ENCODE data around the gene GBP4. TPM values are rescaled to one million over a fixed set of nuclear protein-coding genes. Genes with fewer than 3 reads are reported as not detected.

Gene GBP4
- total and polyA plus RNA-seq, 8 donors = 12.9 to 30.3 (median 19.5) TPM

GRCh38 chr1:89190017-89190416 lies 8.7 kb downstream of the GBP4 start:
- TF ChIP-seq CTCF (IDR thresholded peaks at IDR 0.05) = no peak
- DNase-seq (no peak), ATAC-seq (no peak)
- H3K4me1 ChIP-seq = no peaks in the 10 kb centered on the region
- intact Hi-C loops (cut with DNase I) = no loop called here
- H3K27ac ChIP-seq = no peak overlapping the region
- no peak overlapping the region for H3K4me3 ChIP-seq
- H3K27me3 ChIP-seq = no peaks in the 10 kb centered on the region
- no peaks in the 10 kb centered on the region for H3K9me3 ChIP-seq
- H3K36me3 ChIP-seq = peaks cover 0 to 50% of the 10 kb centered on the region in 2 donors

- DNase-seq (no peak), ATAC-seq (no peak)
- Histone ChIP-seq H3K4me1 (no peaks in the 10 kb centered on the region), H3K27me3 (no peaks in the 10 kb centered on the region), H3K9me3 (peaks cover 0 to 5% of the 10 kb centered on the region in 2 donors), H3K4me3 (no peak overlapping the region), H3K27ac (no peak overlapping the region), H3K36me3 (peaks cover 0 to 15% of the 10 kb centered on the region in 2 donors)
- TF ChIP-seq CTCF (IDR thresholded peaks at IDR 0.05) = no peak
- intact Hi-C loops (cut with DNase I) = no loop called here
Measured at GRCh38 chr1:89179343-89179742, 19.4 kb downstream of the GBP4 start.

GRCh38 chr1:89176971-89177370 lies 21.8 kb downstream of the GBP4 start:
- Histone ChIP-seq H3K36me3 (no peaks in the 10 kb centered on the region), H3K4me1 (no peaks in the 10 kb centered on the region), H3K27me3 (no peaks in the 10 kb centered on the region), H3K4me3 (no peak overlapping the region), H3K9me3 (no peaks in the 10 kb centered on the region), H3K27ac (no peak overlapping the region)
- no peak for TF ChIP-seq CTCF (IDR thresholded peaks at IDR 0.05)
- ATAC-seq = no peak
- DNase-seq = no peak
- intact Hi-C loops (cut with DNase I) = no loop called here

- ATAC-seq = no peak
- intact Hi-C loops (cut with DNase I) = no loop called here
- no peak within 1 kb of the TSS for H3K27ac ChIP-seq
Measured at GRCh38 chr1:89175601-89176256, 23.0 kb downstream of the GBP4 start, which contains the start of gene GBP7. TSS of gene GBP7 (minus strand) at chr1:89176003. CDS start at chr1:89171935, 4,068 bp downstream.

GRCh38 chr1:89174491-89174890 lies 24.3 kb downstream of the GBP4 start:
- H3K9me3 ChIP-seq = no peaks in the 10 kb centered on the region
- ATAC-seq (no peak), DNase-seq (no peak)
- no peaks in the 10 kb centered on the region for H3K27me3 ChIP-seq
- H3K4me1 ChIP-seq = no peaks in the 10 kb centered on the region
- H3K36me3 ChIP-seq = no peaks in the 10 kb centered on the region
- no peak overlapping the region for H3K4me3 ChIP-seq
- intact Hi-C loops (cut with DNase I) = no loop called here
- H3K27ac ChIP-seq = no peak overlapping the region
- TF ChIP-seq CTCF (IDR thresholded peaks at IDR 0.05) = no peak

More at GRCh38 chr1:89175601-89176256, 23.0 kb downstream of the GBP4 start, which contains the start of gene GBP7:
- no peaks in the 10 kb centered on the region for H3K27me3 ChIP-seq
- H3K9me3 ChIP-seq = no peaks in the 10 kb centered on the region
- H3K4me1 ChIP-seq = no peaks in the 10 kb centered on the region
- TF ChIP-seq CTCF (IDR thresholded peaks at IDR 0.05) = no peak
- H3K36me3 ChIP-seq = no peaks in the 10 kb centered on the region
- no peak within 1 kb of the TSS for H3K4me3 ChIP-seq
- no peak for DNase-seq
